ENCODE results near the gene ALOX12B. TPM values are rescaled to one million over a fixed set of nuclear protein-coding genes. Genes with fewer than 3 reads are reported as not detected.
"Not testable (repeated sequence)": the region's sequence is repeated elsewhere in the genome, so short reads cannot be mapped to it uniquely, and the experiment has no call there.

ALOX12B gene
- total RNA-seq, 1 experiment from 2014 or later: 0.51 TPM

GRCh38 chr17:8046929-8047768 is 40.4 kb downstream of the ALOX12B start:
- no peak for DNase-seq (ENCODE audit: low read depth)

GRCh38 chr17:8046306-8046928 is 41.1 kb downstream of the ALOX12B start:
- DNase-seq (ENCODE audit: low read depth): no peak

GRCh38 chr17:8044819-8045810 is 42.4 kb downstream of the ALOX12B start:
- no peak for DNase-seq (ENCODE audit: low read depth)

- DNase-seq (ENCODE audit: low read depth): no peak
These were observed 45.5 kb downstream of the ALOX12B start for GRCh38 chr17:8041979-8042378.

- peak; percentile 57 for DNase-seq (ENCODE audit: low read depth)
These were observed 46.1 kb downstream of the ALOX12B start for GRCh38 chr17:8041249-8041928.

- no peak for DNase-seq (ENCODE audit: low read depth)
These were observed 47.8 kb downstream of the ALOX12B start for GRCh38 chr17:8039611-8040168.

- no peak for DNase-seq (ENCODE audit: low read depth)
These were observed 48.4 kb downstream of the ALOX12B start, which contains the start of gene ALOX15B for GRCh38 chr17:8038954-8039610. Gene ALOX15B, plus strand, starts transcription at chr17:8039059. Its CDS starts 97 bp downstream, at chr17:8039156.

- no peak for DNase-seq (ENCODE audit: low read depth)
These were observed 55.1 kb downstream of the ALOX12B start for GRCh38 chr17:8032442-8032841.

GRCh38 chr17:8031950-8032349 is 55.6 kb downstream of the ALOX12B start:
- DNase-seq (ENCODE audit: low read depth): no peak

- DNase-seq (ENCODE audit: low read depth): no peak
These were observed 56.3 kb downstream of the ALOX12B start for GRCh38 chr17:8031261-8031661.

GRCh38 chr17:8029121-8029520 is 58.4 kb downstream of the ALOX12B start:
- no peak for DNase-seq (ENCODE audit: low read depth)

- DNase-seq (ENCODE audit: low read depth): no peak
These were observed 62.2 kb downstream of the ALOX12B start for GRCh38 chr17:8025176-8025911.

- not testable (repeated sequence) for DNase-seq (ENCODE audit: low read depth)
These were observed 63.4 kb downstream of the ALOX12B start for GRCh38 chr17:8024161-8024560.

Small RNA genes lying within 50 kb of the gene (small RNA-seq; reads per million reads assigned to genes)
- not detected for gene MIR4314

Other genes starting within 250 kb of the ALOX12B start
- gene TMEM88, start 232.7 kb downstream of the ALOX12B start, total RNA-seq (2014; rRNA removed; shearing (Covaris generic)): 0.88 TPM in 1 of 2 replicates, not detected in the other
- gene NAA38, start 230.2 kb downstream of the ALOX12B start, total RNA-seq (2014; rRNA removed; shearing (Covaris generic)): 98.2 and 168 TPM in 2 replicates
- gene CYB5D1, start 229.7 kb downstream of the ALOX12B start, total RNA-seq (2014; rRNA removed; shearing (Covaris generic)): 4.8 and 6.4 TPM in 2 replicates
- gene CHD3, start 198.9 kb downstream of the ALOX12B start, total RNA-seq (2014; rRNA removed; shearing (Covaris generic)): 82.5 and 84.7 TPM in 2 replicates
- 0.90 and 2.3 TPM in 2 replicates for gene RNF227, start 171.4 kb downstream of the ALOX12B start, total RNA-seq (2014; rRNA removed; shearing (Covaris generic))
- gene KCNAB3, start 157.9 kb downstream of the ALOX12B start, total RNA-seq (2014; rRNA removed; shearing (Covaris generic)): 1.8 and 3.5 TPM in 2 replicates
- 34.9 and 71.5 TPM in 2 replicates for gene TRAPPC1, start 155.8 kb downstream of the ALOX12B start, total RNA-seq (2014; rRNA removed; shearing (Covaris generic))
- 18.8 and 28.7 TPM in 2 replicates for gene CNTROB, start 155.5 kb downstream of the ALOX12B start, total RNA-seq (2014; rRNA removed; shearing (Covaris generic))
- not detected in 2 replicates for gene GUCY2D, start 85.1 kb downstream of the ALOX12B start, total RNA-seq (2014; rRNA removed; shearing (Covaris generic))
- gene ALOX15B, start 48.7 kb downstream of the ALOX12B start, total RNA-seq (2014; rRNA removed; shearing (Covaris generic)): not detected in 2 replicates
- gene ALOXE3, start 30.8 kb upstream of the ALOX12B start, total RNA-seq (2014; rRNA removed; shearing (Covaris generic)): 0.60 and 1.0 TPM in 2 replicates
- 0.43 and 1.8 TPM in 2 replicates for gene HES7, start 36.4 kb upstream of the ALOX12B start, total RNA-seq (2014; rRNA removed; shearing (Covaris generic))
- 3.2 and 5.2 TPM in 2 replicates for gene PER1, start 64.7 kb upstream of the ALOX12B start, total RNA-seq (2014; rRNA removed; shearing (Covaris generic))
- 2.7 and 4.6 TPM in 2 replicates for gene VAMP2, start 75.2 kb upstream of the ALOX12B start, total RNA-seq (2014; rRNA removed; shearing (Covaris generic))
- 12.3 and 14.5 TPM in 2 replicates for gene TMEM107, start 88.7 kb upstream of the ALOX12B start, total RNA-seq (2014; rRNA removed; shearing (Covaris generic))
- gene BORCS6, start 102.5 kb upstream of the ALOX12B start, total RNA-seq (2014; rRNA removed; shearing (Covaris generic)): 6.5 and 9.9 TPM in 2 replicates
- 147 and 161 TPM in 2 replicates for gene AURKB, start 122.9 kb upstream of the ALOX12B start, total RNA-seq (2014; rRNA removed; shearing (Covaris generic))
- gene CTC1, start 160.3 kb upstream of the ALOX12B start, total RNA-seq (2014; rRNA removed; shearing (Covaris generic)): 5.2 and 6.9 TPM in 2 replicates
- 55.3 and 55.4 TPM in 2 replicates for gene PFAS, start 161.6 kb upstream of the ALOX12B start, total RNA-seq (2014; rRNA removed; shearing (Covaris generic))
- 13.0 and 15.9 TPM in 2 replicates for gene RANGRF, start 201.0 kb upstream of the ALOX12B start, total RNA-seq (2014; rRNA removed; shearing (Covaris generic))
- gene SLC25A35, start 207.7 kb upstream of the ALOX12B start, total RNA-seq (2014; rRNA removed; shearing (Covaris generic)): 0.48 and 5.1 TPM in 2 replicates
- 0.10 and 0.27 TPM in 2 replicates for gene ARHGEF15, start 222.5 kb upstream of the ALOX12B start, total RNA-seq (2014; rRNA removed; shearing (Covaris generic))